Mesothelial cell of epicardium (in vitro differentiated cells): ENCODE results near the gene CEND1. TPM values are rescaled to one million over a fixed set of nuclear protein-coding genes. Genes with fewer than 3 reads are reported as not detected.

ENCODE experiments used
- DNase-seq, 2 experiments: peaks; one replicate each; pipeline ENCODE4 v3.0.0; 2021; ENCODE audit warnings: low spot score in 2 of 2; ENCODE audit not compliant: unreplicated experiment in 2 of 2
- H3K27ac Mint-ChIP-seq: 2 replicates; pipeline ENCODE4 v1.8.0; 2021; ENCODE audit warnings: mixed read lengths
- H3K27me3 Mint-ChIP-seq: 2 replicates; pipeline ENCODE4 v1.8.0; 2021; ENCODE audit warnings: low read depth, mixed read lengths
- H3K36me3 Mint-ChIP-seq: 2 replicates; pipeline ENCODE4 v1.8.0; 2021; ENCODE audit warnings: mixed read lengths
- H3K4me1 Mint-ChIP-seq: 2 replicates; pipeline ENCODE4 v1.8.0; 2021; ENCODE audit warnings: mixed read lengths
- H3K4me3 Mint-ChIP-seq: 2 replicates; pipeline ENCODE4 v1.8.0; 2021; ENCODE audit warnings: mild to moderate bottlenecking, moderate library complexity, mixed read lengths
- H3K9me3 Mint-ChIP-seq: 2 replicates; pipeline ENCODE4 v1.8.0; 2021; ENCODE audit warnings: mixed read lengths
- total RNA-seq: library from RNA; stranded (reverse); gene quantifications from 3 replicates; pipeline ENCODE4 v1.2.1, GENCODE V29; 2021
- TF ChIP-seq, protein P1 (sequence below): fragments of 200-600 bp; sonication (generic); IDR thresholded peaks from one replicate; pipeline ENCODE4 v1.5.0; 2021; ENCODE audit warnings: antibody characterized with exemption; ENCODE audit not compliant: unreplicated experiment

Gene CEND1
- total RNA-seq: not detected in 3 replicates

GRCh38 chr11:789943-790342 lies at the start of gene CEND1:
Gene CEND1, minus strand, starts transcription at chr11:790090. Its CDS starts 1,514 bp downstream, at chr11:788576.
- Mint-ChIP-seq H3K9me3 (no peaks in the 10 kb centered on the region), H3K4me3 (no peak within 1 kb of the TSS), H3K4me1 (no peaks in the 10 kb centered on the region), H3K27ac (no peak within 1 kb of the TSS), H3K27me3 (peaks cover 4% of the 10 kb centered on the region), H3K36me3 (peaks cover 3% of the 10 kb centered on the region)
- TF ChIP-seq, protein P1, sequence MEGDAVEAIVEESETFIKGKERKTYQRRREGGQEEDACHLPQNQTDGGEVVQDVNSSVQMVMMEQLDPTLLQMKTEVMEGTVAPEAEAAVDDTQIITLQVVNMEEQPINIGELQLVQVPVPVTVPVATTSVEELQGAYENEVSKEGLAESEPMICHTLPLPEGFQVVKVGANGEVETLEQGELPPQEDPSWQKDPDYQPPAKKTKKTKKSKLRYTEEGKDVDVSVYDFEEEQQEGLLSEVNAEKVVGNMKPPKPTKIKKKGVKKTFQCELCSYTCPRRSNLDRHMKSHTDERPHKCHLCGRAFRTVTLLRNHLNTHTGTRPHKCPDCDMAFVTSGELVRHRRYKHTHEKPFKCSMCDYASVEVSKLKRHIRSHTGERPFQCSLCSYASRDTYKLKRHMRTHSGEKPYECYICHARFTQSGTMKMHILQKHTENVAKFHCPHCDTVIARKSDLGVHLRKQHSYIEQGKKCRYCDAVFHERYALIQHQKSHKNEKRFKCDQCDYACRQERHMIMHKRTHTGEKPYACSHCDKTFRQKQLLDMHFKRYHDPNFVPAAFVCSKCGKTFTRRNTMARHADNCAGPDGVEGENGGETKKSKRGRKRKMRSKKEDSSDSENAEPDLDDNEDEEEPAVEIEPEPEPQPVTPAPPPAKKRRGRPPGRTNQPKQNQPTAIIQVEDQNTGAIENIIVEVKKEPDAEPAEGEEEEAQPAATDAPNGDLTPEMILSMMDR: no peak
- DNase-seq: no peak

- DNase-seq: no peak
- H3K4me3 Mint-ChIP-seq: no peak overlapping the region
- H3K27ac Mint-ChIP-seq: no peak overlapping the region
- no peaks in the 10 kb centered on the region for H3K9me3 Mint-ChIP-seq
- H3K27me3 Mint-ChIP-seq: no peaks in the 10 kb centered on the region
- H3K36me3 Mint-ChIP-seq: no peaks in the 10 kb centered on the region
- H3K4me1 Mint-ChIP-seq: peaks cover 22% of the 10 kb centered on the region
- TF ChIP-seq, protein P1: no peak
These were observed 49.4 kb upstream of the CEND1 start for GRCh38 chr11:839280-839623.

DNA sequence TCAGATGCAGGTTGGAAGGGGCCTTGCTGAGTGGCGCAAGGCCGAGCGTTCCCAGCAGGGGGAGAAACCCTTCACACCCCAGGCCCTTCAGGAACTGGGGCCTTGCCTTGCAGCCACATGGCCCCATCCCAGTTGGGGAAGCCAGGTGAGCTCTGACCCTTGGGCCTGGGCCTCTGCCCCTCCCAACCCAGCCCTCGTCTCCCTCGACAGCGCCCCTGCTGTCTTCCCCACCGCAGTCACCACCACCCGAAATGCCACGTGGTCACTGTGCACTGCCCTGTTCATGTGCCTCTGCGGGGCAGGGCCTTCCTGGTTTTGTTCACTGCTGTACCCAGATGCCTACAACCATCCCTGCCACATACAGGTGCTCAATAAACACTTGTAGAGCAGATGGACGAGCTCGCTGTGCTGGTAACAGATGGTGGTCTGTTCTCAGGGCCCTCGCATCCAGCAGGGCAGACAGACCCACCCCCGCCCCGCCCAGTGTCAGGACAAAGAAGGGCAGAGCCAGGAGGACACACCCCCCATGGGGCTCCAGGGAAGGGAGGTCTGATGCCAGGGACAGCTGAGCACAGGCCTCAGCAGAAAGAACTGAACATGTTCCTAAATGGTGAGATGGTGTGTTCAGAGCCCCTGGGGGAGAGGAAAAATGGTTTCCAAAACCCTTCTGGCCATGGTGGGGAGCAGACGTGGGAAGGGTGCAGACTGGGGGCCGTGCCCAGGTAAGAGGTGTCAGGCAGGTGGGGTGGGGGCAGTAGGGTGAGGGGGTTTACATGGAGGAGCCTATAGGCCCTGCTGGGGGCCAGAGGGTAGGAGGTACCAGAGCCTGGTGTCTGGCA lies 48.8 kb upstream of the CEND1 start:
- H3K4me3 Mint-ChIP-seq: no peak overlapping the region
- peaks cover 22% of the 10 kb centered on the region for H3K4me1 Mint-ChIP-seq
- H3K9me3 Mint-ChIP-seq: no peaks in the 10 kb centered on the region
- DNase-seq: no peak
- no peaks in the 10 kb centered on the region for H3K36me3 Mint-ChIP-seq
- no peak overlapping the region for H3K27ac Mint-ChIP-seq
- no peaks in the 10 kb centered on the region for H3K27me3 Mint-ChIP-seq
- TF ChIP-seq, protein P1: no peak

GRCh38 chr11:837990-838307 lies 48.1 kb upstream of the CEND1 start:
- H3K27me3 Mint-ChIP-seq: no peaks in the 10 kb centered on the region
- DNase-seq: no peak
- TF ChIP-seq, protein P1: no peak
- H3K9me3 Mint-ChIP-seq: no peaks in the 10 kb centered on the region
- no peak overlapping the region for H3K27ac Mint-ChIP-seq
- no peak overlapping the region for H3K4me3 Mint-ChIP-seq
- H3K4me1 Mint-ChIP-seq: peaks cover 21% of the 10 kb centered on the region
- no peaks in the 10 kb centered on the region for H3K36me3 Mint-ChIP-seq

DNA sequence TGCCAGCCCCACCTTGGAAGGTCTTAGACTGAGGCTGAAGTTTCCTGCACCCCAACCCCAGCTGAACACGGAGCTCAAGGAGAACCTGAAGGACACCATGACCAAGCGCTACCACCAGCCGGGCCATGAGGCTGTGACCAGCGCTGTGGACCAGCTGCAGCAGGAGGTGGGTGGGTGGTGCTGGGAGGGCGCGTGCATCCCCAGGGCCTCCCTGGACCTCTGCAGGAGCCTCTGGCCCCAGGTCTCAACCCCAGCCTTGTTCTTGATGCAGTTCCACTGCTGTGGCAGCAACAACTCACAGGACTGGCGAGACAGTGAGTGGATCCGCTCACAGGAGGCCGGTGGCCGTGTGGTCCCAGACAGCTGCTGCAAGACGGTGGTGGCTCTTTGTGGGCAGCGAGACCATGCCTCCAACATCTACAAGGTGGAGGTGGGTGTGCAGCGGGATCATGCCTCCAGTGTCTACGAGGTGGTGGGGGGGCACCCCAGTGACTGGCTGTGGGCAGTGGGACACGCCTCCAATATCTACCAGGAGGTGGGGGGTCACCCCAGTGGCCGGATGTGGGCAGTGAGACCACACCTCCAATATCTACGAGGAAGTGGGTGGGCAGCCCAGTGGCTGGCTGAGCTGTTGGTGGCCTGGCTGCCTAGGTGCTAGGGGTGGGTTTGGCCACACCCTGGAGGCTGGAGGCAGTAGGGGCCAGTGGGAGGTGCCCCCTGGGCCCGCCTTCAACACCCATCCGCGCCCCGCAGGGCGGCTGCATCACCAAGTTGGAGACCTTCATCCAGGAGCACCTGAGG lies 47.5 kb upstream of the CEND1 start:
- H3K27ac Mint-ChIP-seq: no peak overlapping the region
- peaks cover 21% of the 10 kb centered on the region for H3K4me1 Mint-ChIP-seq
- H3K27me3 Mint-ChIP-seq: peaks cover under 1% of the 10 kb centered on the region
- H3K4me3 Mint-ChIP-seq: no peak overlapping the region
- no peaks in the 10 kb centered on the region for H3K9me3 Mint-ChIP-seq
- no peak for DNase-seq
- TF ChIP-seq, protein P1: no peak
- H3K36me3 Mint-ChIP-seq: no peaks in the 10 kb centered on the region
